Measurements from ENCODE around the gene TCF7L2.

DNA sequence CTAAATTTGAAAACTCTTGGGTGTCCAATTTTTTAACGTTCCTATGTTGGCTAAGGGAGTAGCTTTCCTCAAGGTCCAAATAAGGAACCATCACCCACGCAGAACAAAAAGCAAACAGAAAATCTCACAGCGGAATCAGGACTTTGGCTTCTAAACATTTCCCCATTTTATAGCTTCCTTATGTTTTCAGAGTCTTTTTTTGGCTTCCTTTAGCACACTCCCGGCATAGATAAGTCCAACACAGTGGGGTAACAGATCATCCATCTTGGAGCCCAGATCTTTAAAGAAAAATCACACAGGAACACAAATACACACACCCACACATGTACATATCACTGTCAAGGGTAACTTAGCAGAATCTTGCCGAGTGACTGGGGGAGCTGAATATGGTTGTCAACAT is 4.2 kb upstream of the TCF7L2 start:
- TF ChIP-seq POLR2A (IDR thresholded peaks at IDR 0.05) (no peak), POLR2AphosphoS5 (IDR thresholded peaks at IDR 0.05) (no peak)
- TF ChIP-seq, protein P1, sequence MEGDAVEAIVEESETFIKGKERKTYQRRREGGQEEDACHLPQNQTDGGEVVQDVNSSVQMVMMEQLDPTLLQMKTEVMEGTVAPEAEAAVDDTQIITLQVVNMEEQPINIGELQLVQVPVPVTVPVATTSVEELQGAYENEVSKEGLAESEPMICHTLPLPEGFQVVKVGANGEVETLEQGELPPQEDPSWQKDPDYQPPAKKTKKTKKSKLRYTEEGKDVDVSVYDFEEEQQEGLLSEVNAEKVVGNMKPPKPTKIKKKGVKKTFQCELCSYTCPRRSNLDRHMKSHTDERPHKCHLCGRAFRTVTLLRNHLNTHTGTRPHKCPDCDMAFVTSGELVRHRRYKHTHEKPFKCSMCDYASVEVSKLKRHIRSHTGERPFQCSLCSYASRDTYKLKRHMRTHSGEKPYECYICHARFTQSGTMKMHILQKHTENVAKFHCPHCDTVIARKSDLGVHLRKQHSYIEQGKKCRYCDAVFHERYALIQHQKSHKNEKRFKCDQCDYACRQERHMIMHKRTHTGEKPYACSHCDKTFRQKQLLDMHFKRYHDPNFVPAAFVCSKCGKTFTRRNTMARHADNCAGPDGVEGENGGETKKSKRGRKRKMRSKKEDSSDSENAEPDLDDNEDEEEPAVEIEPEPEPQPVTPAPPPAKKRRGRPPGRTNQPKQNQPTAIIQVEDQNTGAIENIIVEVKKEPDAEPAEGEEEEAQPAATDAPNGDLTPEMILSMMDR (IDR thresholded peaks at IDR 0.05), result no peak
